Spleen (tissue), 11 donors: Measurements from ENCODE around the gene TRPV2. TPM values are rescaled to one million over a fixed set of nuclear protein-coding genes. Genes with fewer than 3 reads are reported as not detected.

Source experiments
- DNase-seq: peaks from one replicate; pipeline ENCODE4 v3.0.0-alpha.2; 2020
- H3K27ac ChIP-seq, 8 donors: fragments of 200-600 bp; sonication (generic) in 7 of 8; 1 replicate in 4 of 8; 2 replicates in 4 of 8; pipeline versions ENCODE4 v1.5.0 to v1.8.0; 2016 to 2021; ENCODE audit warnings: inconsistent platforms in 4 of 8, mild to moderate bottlenecking in 4 of 8, moderate library complexity in 1 of 8
- H3K27me3 ChIP-seq, 7 donors: fragments of 200-600 bp; sonication (generic) in 6 of 7; replicated peaks in 1 of 7; 1 replicate in 4 of 7; 2 replicates in 3 of 7; pipeline versions ENCODE4 v1.5.0 to v1.8.0; 2016 to 2021; ENCODE audit warnings: inconsistent platforms in 3 of 7, mild to moderate bottlenecking in 1 of 7
- H3K36me3 ChIP-seq, 6 donors: fragments of 200-600 bp; sonication (generic) in 5 of 6; 1 replicate in 4 of 6; 2 replicates in 2 of 6; pipeline versions ENCODE4 v1.5.0 to v1.8.0; 2016 to 2021; ENCODE audit warnings: inconsistent platforms in 2 of 6
- H3K4me1 ChIP-seq, 6 donors: fragments of 200-600 bp; sonication (generic) in 5 of 6; 1 replicate in 3 of 6; 2 replicates in 3 of 6; pipeline versions ENCODE4 v1.5.0 to v1.8.0; 2016 to 2021; ENCODE audit warnings: inconsistent platforms in 3 of 6
- H3K4me3 ChIP-seq, 8 donors: fragments of 200-600 bp; sonication (generic) in 7 of 8; 1 replicate in 4 of 8; 2 replicates in 4 of 8; pipeline versions ENCODE4 v1.5.0 to v1.8.0; 2016 to 2021; ENCODE audit warnings: inconsistent platforms in 4 of 8, mild to moderate bottlenecking in 4 of 8, moderate library complexity in 2 of 8
- H3K9me3 ChIP-seq, 8 donors: fragments of 200-600 bp; sonication (generic) in 7 of 8; 1 replicate in 4 of 8; 2 replicates in 4 of 8; pipeline versions ENCODE4 v1.5.0 to v1.8.0; 2016 to 2021; ENCODE audit warnings: inconsistent platforms in 4 of 8
- POLR2A ChIP-seq, 3 donors: fragments of 450-650 bp; IDR thresholded peaks; one replicate each; pipeline ENCODE4 v1.5.1; 2017; ENCODE audit warnings: antibody characterized with exemption in 3 of 3, mild to moderate bottlenecking in 1 of 3
- POLR2AphosphoS5 ChIP-seq, 3 donors: sonication (generic); formaldehyde crosslinking; IDR thresholded peaks; one replicate each; pipeline ENCODE4 v1.5.1; 2017; ENCODE audit warnings: antibody characterized with exemption in 3 of 3
- WGBS, 5 donors: extraction: QIAGEN DNeasy Blood & Tissue Kit in 3 of 5; methylation state at CpG; one replicate each; pipeline versions ENCODE4 v1.1.5 to v1.1.7; 2013 to 2018; 5-methylcytosine and 5-hydroxymethylcytosine counted together
- intact Hi-C: fragments of 100-400 bp; cut with DNase I; formaldehyde crosslinking; loops from one replicate; pipeline ENCODE4 v1.15.0; 2023; ENCODE audit warnings: low total_unique reads
- polyA plus RNA-seq, 3 donors: library from polyadenylated mRNA; stranded (reverse); fragments of 200-250 nt; gene quantifications; one replicate each; pipeline ENCODE4 v1.2.1, GENCODE V29; 2013
- total RNA-seq, 7 donors: library from RNA; depleted of rRNA in 3 of 7; stranded (reverse); fragments of >200 nt in 3 of 7; fragmentation: NEBNext Ultra II Directional in 4 of 7; extraction: Animal tissue kit (Norgen Biotek cat#: 25700) in 4 of 7; gene quantifications; one replicate each; pipeline versions ENCODE4 v1.1.0 to v1.2.1, GENCODE V29; 2016 to 2021
- TF ChIP-seq, protein P1 (sequence below), 11 experiments: fragments of 200-600 bp in 7 of 11; fragments of 450-650 bp in 4 of 11; sonication (generic) in 4 of 11; IDR thresholded peaks in 8 of 11; conservative IDR thresholded peaks in 3 of 11; 1 replicate in 7 of 11; 2 replicates in 4 of 11; pipeline versions ENCODE4 v1.4.0 to v1.8.0; 2016 to 2021; ENCODE audit warnings: antibody characterized with exemption in 11 of 11, inconsistent platforms in 4 of 11, mild to moderate bottlenecking in 1 of 11
- donor health status: healthy with polysubstance abuse.
- donor health status: DM: no; HTN: no; CAD: no; lungs with moderate emphysema.
- donor health status: DM: no; HTN: no; CAD: no.
- donor health status: Bipolar disorder and iron deficiency.
- donor health status: healthy.
- donor health status: DM: no; HTN: no; CAD: no.
- donor health status: DM: yes; HTN: yes; CAD: no.

Gene TRPV2
- total and polyA plus RNA-seq, 10 donors: 37.0 to 85.7 (median 52.6) TPM

DNA sequence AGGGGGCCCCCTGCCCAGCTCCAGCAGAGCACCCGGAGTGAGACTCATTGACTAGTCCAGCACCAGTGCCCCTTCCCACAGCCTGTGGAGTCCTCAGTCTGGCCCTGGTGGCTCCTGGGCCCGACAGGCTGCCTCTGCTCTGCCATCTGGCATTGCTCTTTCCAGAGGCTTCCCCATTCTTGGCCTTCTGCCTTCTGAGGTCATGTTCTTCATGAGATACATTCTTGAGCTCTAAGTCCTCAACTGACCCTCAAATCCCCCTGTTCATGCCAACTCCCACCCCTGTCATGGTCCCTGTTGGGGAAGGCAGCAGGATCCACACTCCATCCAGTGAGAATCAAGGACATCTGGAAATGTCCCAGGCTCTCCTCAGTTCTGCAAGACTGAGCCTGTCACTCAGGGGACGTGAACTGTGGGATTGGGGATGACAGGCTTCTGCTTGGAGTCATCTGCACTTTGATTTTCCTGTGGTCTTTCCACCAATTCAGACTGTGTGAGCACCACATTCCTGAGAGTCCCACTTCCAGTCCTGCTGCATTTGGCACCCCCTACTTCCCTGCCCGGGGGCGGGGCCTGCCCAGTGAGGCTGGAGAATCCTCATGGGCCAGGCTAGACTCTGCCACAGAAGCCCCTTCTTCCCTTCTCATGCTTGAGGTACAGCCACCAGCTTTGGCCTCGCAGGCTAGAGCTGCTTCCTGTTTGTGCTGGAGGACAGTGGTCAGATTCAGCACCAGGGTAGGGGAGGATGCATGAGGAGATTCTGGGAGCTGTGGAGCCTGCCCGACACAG, 2.7 kb downstream of the TRPV2 start:
- Histone ChIP-seq H3K4me1 (peaks cover 24 to 62% (median 48%) of the 10 kb centered on the region in 6 donors), H3K4me3 (no peak overlapping the region), H3K27me3 (no peaks in the 10 kb centered on the region), H3K9me3 (no peaks in the 10 kb centered on the region), H3K27ac (peak overlapping the region in 4 of 8 donors; percentile 93 to 96 (median 96)), H3K36me3 (peaks cover 0 to 58% (median 51%) of the 10 kb centered on the region in 6 donors)
- DNase-seq: peak; percentile 71
- 76 to 82% (median 80%) methylated on average over 5 to 7 of the region's 7 CpGs for WGBS, 5 donors
- intact Hi-C loops: loop anchor here (10.0 kb wide), 1 partner anchor 53 kb away; no protein-coding TSS in a partner anchor
- TF ChIP-seq POLR2AphosphoS5 (IDR thresholded peaks at IDR 0.05): no peak
- TF ChIP-seq, protein P1, sequence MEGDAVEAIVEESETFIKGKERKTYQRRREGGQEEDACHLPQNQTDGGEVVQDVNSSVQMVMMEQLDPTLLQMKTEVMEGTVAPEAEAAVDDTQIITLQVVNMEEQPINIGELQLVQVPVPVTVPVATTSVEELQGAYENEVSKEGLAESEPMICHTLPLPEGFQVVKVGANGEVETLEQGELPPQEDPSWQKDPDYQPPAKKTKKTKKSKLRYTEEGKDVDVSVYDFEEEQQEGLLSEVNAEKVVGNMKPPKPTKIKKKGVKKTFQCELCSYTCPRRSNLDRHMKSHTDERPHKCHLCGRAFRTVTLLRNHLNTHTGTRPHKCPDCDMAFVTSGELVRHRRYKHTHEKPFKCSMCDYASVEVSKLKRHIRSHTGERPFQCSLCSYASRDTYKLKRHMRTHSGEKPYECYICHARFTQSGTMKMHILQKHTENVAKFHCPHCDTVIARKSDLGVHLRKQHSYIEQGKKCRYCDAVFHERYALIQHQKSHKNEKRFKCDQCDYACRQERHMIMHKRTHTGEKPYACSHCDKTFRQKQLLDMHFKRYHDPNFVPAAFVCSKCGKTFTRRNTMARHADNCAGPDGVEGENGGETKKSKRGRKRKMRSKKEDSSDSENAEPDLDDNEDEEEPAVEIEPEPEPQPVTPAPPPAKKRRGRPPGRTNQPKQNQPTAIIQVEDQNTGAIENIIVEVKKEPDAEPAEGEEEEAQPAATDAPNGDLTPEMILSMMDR (IDR thresholded peaks at IDR 0.05 in 8 of 11, conservative IDR thresholded peaks at IDR 0.05 in 3 of 11): no peak
- no peak for TF ChIP-seq POLR2A (IDR thresholded peaks at IDR 0.05)

DNA sequence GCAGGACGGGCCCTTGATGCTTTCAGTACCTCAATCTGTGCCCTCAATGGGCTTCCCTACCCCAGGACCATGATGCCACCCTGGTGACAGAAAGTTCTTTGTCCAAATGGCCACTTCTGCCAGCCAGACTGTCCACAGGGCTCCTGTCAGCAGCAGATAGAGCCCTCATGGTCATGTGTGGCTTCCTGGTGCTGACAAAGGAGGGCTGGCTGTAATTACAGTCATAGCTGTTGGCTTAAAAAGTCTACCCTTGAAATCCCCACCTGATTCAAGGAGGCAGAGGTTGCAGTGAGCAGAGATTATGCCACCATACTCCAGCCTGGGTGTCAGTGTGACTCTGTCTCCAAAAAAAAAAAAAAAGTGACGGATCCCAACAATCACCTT, 3.3 kb downstream of the TRPV2 start:
- no peak for DNase-seq
- Histone ChIP-seq H3K36me3 (peaks cover 0 to 64% (median 57%) of the 10 kb centered on the region in 6 donors), H3K27me3 (no peaks in the 10 kb centered on the region), H3K9me3 (no peaks in the 10 kb centered on the region), H3K4me3 (no peak overlapping the region), H3K4me1 (peaks cover 24 to 62% (median 48%) of the 10 kb centered on the region in 6 donors), H3K27ac (peak overlapping the region in 3 of 8 donors; percentile 95 to 96 (median 96))
- intact Hi-C loops: loop anchor here (10.0 kb wide), 1 partner anchor 54 kb away; no protein-coding TSS in a partner anchor
- 38 to 94% (median 41%) methylated on average over 2 of the region's 2 CpGs for WGBS, 5 donors
- TF ChIP-seq, protein P1 (IDR thresholded peaks at IDR 0.05 in 8 of 11, conservative IDR thresholded peaks at IDR 0.05 in 3 of 11): no peak
- TF ChIP-seq POLR2A (IDR thresholded peaks at IDR 0.05): no peak
- no peak for TF ChIP-seq POLR2AphosphoS5 (IDR thresholded peaks at IDR 0.05)

DNA sequence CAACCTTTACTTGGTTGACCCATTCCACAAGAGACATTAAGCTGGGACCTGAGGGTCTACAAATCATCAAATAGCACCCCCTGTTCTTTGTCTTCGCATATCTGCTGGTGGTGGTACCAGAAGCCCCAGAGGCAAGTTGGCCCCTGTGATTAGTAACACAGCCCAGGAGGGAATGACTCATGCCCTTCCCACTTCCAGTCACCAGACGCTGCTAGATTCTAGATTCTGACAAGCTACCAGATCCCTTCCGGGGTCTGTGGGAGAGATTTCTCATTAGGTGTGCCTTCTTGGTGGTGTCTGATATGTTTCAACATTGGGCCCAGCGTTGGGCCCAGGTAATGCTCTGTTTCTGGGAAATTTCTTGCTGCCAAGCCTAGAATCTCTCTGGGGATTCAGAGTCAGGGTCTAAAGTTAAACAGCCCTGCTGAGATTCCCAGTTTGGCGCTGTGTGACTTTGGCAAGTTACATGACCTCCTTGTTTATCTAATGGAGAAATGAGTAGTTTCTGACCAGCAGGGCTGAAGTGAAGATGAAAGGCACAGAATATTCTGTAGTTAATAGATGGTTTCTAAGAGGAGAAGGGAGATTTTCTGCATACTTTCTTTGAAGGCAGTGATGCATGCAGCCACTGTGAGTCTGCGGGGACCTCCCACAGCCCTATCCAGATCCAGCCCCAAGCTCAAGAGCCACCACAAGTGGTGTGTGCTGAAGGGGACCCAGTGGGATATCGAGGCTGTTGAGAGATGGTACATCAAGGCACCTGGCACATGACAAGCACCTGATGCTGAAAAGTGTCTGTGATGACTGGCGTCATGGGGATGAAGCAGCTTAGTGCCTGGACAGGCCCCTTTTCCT, 3.9 kb downstream of the TRPV2 start:
- Histone ChIP-seq H3K36me3 (peaks cover 0 to 70% (median 63%) of the 10 kb centered on the region in 6 donors), H3K4me3 (no peak overlapping the region), H3K4me1 (peaks cover 24 to 62% (median 48%) of the 10 kb centered on the region in 6 donors), H3K9me3 (no peaks in the 10 kb centered on the region), H3K27me3 (no peaks in the 10 kb centered on the region), H3K27ac (peak overlapping the region in 3 of 8 donors; percentile 95 to 96 (median 96))
- intact Hi-C loops: loop anchor here (10.0 kb wide), 1 partner anchor 54 kb away; no protein-coding TSS in a partner anchor
- DNase-seq: no peak
- WGBS, 5 donors: 56 to 68% (median 59%) methylated on average over 7 to 8 of the region's 8 CpGs
- no peak for TF ChIP-seq POLR2AphosphoS5 (IDR thresholded peaks at IDR 0.05)
- TF ChIP-seq POLR2A (IDR thresholded peaks at IDR 0.05): no peak
- TF ChIP-seq, protein P1 (IDR thresholded peaks at IDR 0.05 in 8 of 11, conservative IDR thresholded peaks at IDR 0.05 in 3 of 11): no peak
